Gastrocnemius medialis (tissue), 4 donors: ENCODE measurements around the gene LMTK3. TPM values are rescaled to one million over a fixed set of nuclear protein-coding genes. Genes with fewer than 3 reads are reported as not detected.

ENCODE experiments used
- ATAC-seq, 2 donors: fragments of 150-250 bp; one replicate each; pipeline ENCODE4 v1.9.1; 2016
- DNase-seq, 2 donors: peaks; one replicate each; pipeline ENCODE4 v3.0.0-alpha.2; 2019
- H3K27ac ChIP-seq, 4 donors: fragments of 200-600 bp; sonication (generic); 1 replicate in 1 of 4; 2 replicates in 3 of 4; pipeline ENCODE4 v1.5.1; 2016 to 2018; ENCODE audit warnings: mild to moderate bottlenecking in 2 of 4, moderate library complexity in 1 of 4
- H3K27me3 ChIP-seq, 3 donors: fragments of 200-600 bp; sonication (generic) in 2 of 3; 1 replicate in 1 of 3; 2 replicates in 2 of 3; pipeline versions ENCODE4 v1.5.1 to v1.6.0; 2016 to 2019; ENCODE audit warnings: mild to moderate bottlenecking in 1 of 3, moderate library complexity in 1 of 3
- H3K36me3 ChIP-seq, 2 donors: fragments of 200-600 bp; sonication (generic) in 1 of 2; one replicate each; pipeline ENCODE4 v1.5.1; 2017 to 2018
- H3K4me1 ChIP-seq, 2 donors: fragments of 200-600 bp; sonication (generic) in 1 of 2; one replicate each; pipeline ENCODE4 v1.5.1; 2016 to 2017; ENCODE audit warnings: mild to moderate bottlenecking in 2 of 2
- H3K4me3 ChIP-seq, 4 donors: fragments of 200-600 bp; sonication (generic) in 3 of 4; 1 replicate in 1 of 4; 2 replicates in 3 of 4; pipeline ENCODE4 v1.5.1; 2016 to 2019; ENCODE audit warnings: mild to moderate bottlenecking in 2 of 4
- H3K9me3 ChIP-seq, 3 donors: fragments of 200-600 bp; sonication (generic) in 2 of 3; 1 replicate in 1 of 3; 2 replicates in 2 of 3; pipeline ENCODE4 v1.5.1; 2016 to 2019
- POLR2A ChIP-seq, 2 donors: fragments of 450-650 bp; IDR thresholded peaks; one replicate each; pipeline ENCODE4 v1.6.1; 2017; ENCODE audit warnings: antibody characterized with exemption in 2 of 2, mild to moderate bottlenecking in 2 of 2, moderate library complexity in 2 of 2
- in situ Hi-C, 4 donors: fragments of 200-750 bp; cut with MboI; loops; one replicate each; pipeline versions ENCODE4 v1.15.0 to v1.8.0; 2017; ENCODE audit warnings: low sequenced_read_pairs in 4 of 4
- intact Hi-C: fragments of 100-400 bp; cut with DNase I; formaldehyde crosslinking; loops from one replicate; pipeline ENCODE4 v1.15.1; 2023; ENCODE audit warnings: low total_unique reads
- total RNA-seq, 4 donors: library from RNA; depleted of rRNA; stranded (reverse); fragments of >200 nt; gene quantifications; one replicate each; pipeline versions ENCODE4 v1.1.0 to v1.2.3, GENCODE V29; 2016
- TF ChIP-seq, protein P1 (sequence below), 5 experiments: fragments of 450-650 bp in 3 of 5; fragments of 200-600 bp in 2 of 5; sonication (generic) in 2 of 5; IDR thresholded peaks in 4 of 5; conservative IDR thresholded peaks in 1 of 5; 1 replicate in 4 of 5; 2 replicates in 1 of 5; pipeline ENCODE4 v1.5.1; 2016 to 2019; ENCODE audit warnings: antibody characterized with exemption in 5 of 5, mild to moderate bottlenecking in 3 of 5, moderate library complexity in 3 of 5

Gene LMTK3
- total RNA-seq, 4 donors from 2014 or later = not detected

- no peak for TF ChIP-seq POLR2A (IDR thresholded peaks at IDR 0.05)
- TF ChIP-seq, protein P1, sequence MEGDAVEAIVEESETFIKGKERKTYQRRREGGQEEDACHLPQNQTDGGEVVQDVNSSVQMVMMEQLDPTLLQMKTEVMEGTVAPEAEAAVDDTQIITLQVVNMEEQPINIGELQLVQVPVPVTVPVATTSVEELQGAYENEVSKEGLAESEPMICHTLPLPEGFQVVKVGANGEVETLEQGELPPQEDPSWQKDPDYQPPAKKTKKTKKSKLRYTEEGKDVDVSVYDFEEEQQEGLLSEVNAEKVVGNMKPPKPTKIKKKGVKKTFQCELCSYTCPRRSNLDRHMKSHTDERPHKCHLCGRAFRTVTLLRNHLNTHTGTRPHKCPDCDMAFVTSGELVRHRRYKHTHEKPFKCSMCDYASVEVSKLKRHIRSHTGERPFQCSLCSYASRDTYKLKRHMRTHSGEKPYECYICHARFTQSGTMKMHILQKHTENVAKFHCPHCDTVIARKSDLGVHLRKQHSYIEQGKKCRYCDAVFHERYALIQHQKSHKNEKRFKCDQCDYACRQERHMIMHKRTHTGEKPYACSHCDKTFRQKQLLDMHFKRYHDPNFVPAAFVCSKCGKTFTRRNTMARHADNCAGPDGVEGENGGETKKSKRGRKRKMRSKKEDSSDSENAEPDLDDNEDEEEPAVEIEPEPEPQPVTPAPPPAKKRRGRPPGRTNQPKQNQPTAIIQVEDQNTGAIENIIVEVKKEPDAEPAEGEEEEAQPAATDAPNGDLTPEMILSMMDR (IDR thresholded peaks at IDR 0.05 in 4 of 5, conservative IDR thresholded peaks at IDR 0.05 in 1 of 5) = no peak
- intact Hi-C loops (no loop called here), in situ Hi-C loops (no loop called here)
- Histone ChIP-seq H3K9me3 (no peaks in the 10 kb centered on the region), H3K27me3 (peaks cover 30 to 46% (median 43%) of the 10 kb centered on the region in 3 donors), H3K36me3 (peaks cover 0 to 6% of the 10 kb centered on the region in 2 donors), H3K27ac (no peak overlapping the region), H3K4me3 (no peak overlapping the region), H3K4me1 (peaks cover 18 to 22% of the 10 kb centered on the region in 2 donors)
- DNase-seq (no peak), ATAC-seq (no peak)
Measured at GRCh38 chr19:48442116-48443035, 69.3 kb downstream of the LMTK3 start.

- ATAC-seq = no peak
- Histone ChIP-seq H3K27ac (no peak overlapping the region), H3K27me3 (peaks cover 30 to 52% (median 43%) of the 10 kb centered on the region in 3 donors), H3K36me3 (no peaks in the 10 kb centered on the region), H3K9me3 (no peaks in the 10 kb centered on the region), H3K4me1 (peaks cover 16 to 20% of the 10 kb centered on the region in 2 donors), H3K4me3 (no peak overlapping the region)
- TF ChIP-seq, protein P1 (IDR thresholded peaks at IDR 0.05 in 4 of 5, conservative IDR thresholded peaks at IDR 0.05 in 1 of 5) = no peak
- no peak for TF ChIP-seq POLR2A (IDR thresholded peaks at IDR 0.05)
- intact Hi-C loops = no loop called here
- no peak for DNase-seq
- in situ Hi-C loops = no loop called here
Measured at GRCh38 chr19:48441360-48442050, 70.1 kb downstream of the LMTK3 start.

GRCh38 chr19:48436586-48436985 lies 75.0 kb downstream of the LMTK3 start:
- H3K36me3 ChIP-seq = no peaks in the 10 kb centered on the region
- no peaks in the 10 kb centered on the region for H3K4me1 ChIP-seq
- H3K9me3 ChIP-seq = no peaks in the 10 kb centered on the region
- H3K27me3 ChIP-seq = peaks cover 17 to 36% (median 25%) of the 10 kb centered on the region in 3 donors
- no peak for TF ChIP-seq POLR2A (IDR thresholded peaks at IDR 0.05)
- TF ChIP-seq, protein P1 (IDR thresholded peaks at IDR 0.05 in 4 of 5, conservative IDR thresholded peaks at IDR 0.05 in 1 of 5) = no peak
- intact Hi-C loops = no loop called here
- H3K27ac ChIP-seq = no peak overlapping the region
- H3K4me3 ChIP-seq = no peak overlapping the region
- in situ Hi-C loops = no loop called here
- DNase-seq = no peak
- no peak for ATAC-seq

Other genes with a start within 250 kb of the LMTK3 start
- under 1 TPM in 1 of 4 donors, not detected in 3; 0.36 TPM for gene ZNF114, start 241.8 kb downstream of the LMTK3 start, total RNA-seq
- 10 to 100 TPM in 2 of 4 donors, 1 to 10 TPM in 2; 3.8 to 15.3 (median 9.4) TPM for gene EMP3, start 186.3 kb downstream of the LMTK3 start, total RNA-seq
- 10 to 100 TPM; 28.8 to 42.3 (median 40.7) TPM for gene TMEM143, start 147.9 kb downstream of the LMTK3 start, total RNA-seq
- gene SYNGR4, start 147.5 kb downstream of the LMTK3 start, total RNA-seq = not detected
- 10 to 100 TPM; 44.9 to 64.7 (median 54.0) TPM for gene KDELR1, start 120.3 kb downstream of the LMTK3 start, total RNA-seq
- gene GRIN2D, start 118.2 kb downstream of the LMTK3 start, total RNA-seq = under 1 TPM in 3 of 4 donors, not detected in 1; 0.07 to 0.27 (median 0.09) TPM
- gene GRWD1, start 65.9 kb downstream of the LMTK3 start, total RNA-seq = 10 to 100 TPM; 27.8 to 36.0 (median 31.2) TPM
- gene KCNJ14, start 56.3 kb downstream of the LMTK3 start, total RNA-seq = 1 to 10 TPM in 2 of 4 donors, under 1 TPM in 2; 0.19 to 1.9 (median 0.92) TPM
- 10 to 100 TPM; 24.3 to 35.2 (median 26.9) TPM for gene CYTH2, start 42.5 kb downstream of the LMTK3 start, total RNA-seq
- not detected for gene SULT2B1, start 40.3 kb upstream of the LMTK3 start, total RNA-seq
- gene SPACA4, start 94.9 kb upstream of the LMTK3 start, total RNA-seq = not detected
- under 1 TPM in 1 of 4 donors, not detected in 3; 0.15 TPM for gene FAM83E, start 103.2 kb upstream of the LMTK3 start, total RNA-seq
- gene RPL18, start 107.3 kb upstream of the LMTK3 start, total RNA-seq = 1,000 to 10,000 TPM; 1,223 to 1,420 (median 1,299) TPM
- 10 to 100 TPM in 2 of 4 donors, 1 to 10 TPM in 2; 7.8 to 12.4 (median 9.2) TPM for gene SPHK2, start 107.7 kb upstream of the LMTK3 start, total RNA-seq
- 10 to 100 TPM in 1 of 4 donors, 1 to 10 TPM in 3; 1.7 to 12.9 (median 4.4) TPM for gene DBP, start 125.5 kb upstream of the LMTK3 start, total RNA-seq
- 1 to 10 TPM; 1.6 to 3.5 (median 2.6) TPM for gene CA11, start 134.4 kb upstream of the LMTK3 start, total RNA-seq
- not detected for gene NTN5, start 161.2 kb upstream of the LMTK3 start, total RNA-seq
- gene FUT2, start 184.1 kb upstream of the LMTK3 start, total RNA-seq = under 1 TPM in 1 of 4 donors, not detected in 3; 0.19 TPM
- gene MAMSTR, start 207.9 kb upstream of the LMTK3 start, total RNA-seq = 10 to 100 TPM in 1 of 4 donors, 1 to 10 TPM in 3; 3.4 to 10.8 (median 5.4) TPM
- 1 to 10 TPM; 3.4 to 8.1 (median 6.3) TPM for gene RASIP1, start 228.8 kb upstream of the LMTK3 start, total RNA-seq
- 1 to 10 TPM in 1 of 4 donors, not detected in 3; 2.1 TPM for gene IZUMO1, start 235.1 kb upstream of the LMTK3 start, total RNA-seq
- 1 to 10 TPM in 2 of 4 donors, under 1 TPM in 2; 0.61 to 1.3 (median 0.98) TPM for gene FUT1, start 240.8 kb upstream of the LMTK3 start, total RNA-seq
- not detected for gene FGF21, start 243.7 kb upstream of the LMTK3 start, total RNA-seq